HG02759 (cell line): ENCODE data around the gene UBXN7.
"Not testable (repeated sequence)": the region's sequence is repeated elsewhere in the genome, so short reads cannot be mapped to it uniquely, and the experiment has no call there.

Source experiments
- ATAC-seq: cut with Tn5 transposase; IDR thresholded peaks from one replicate; pipeline ENCODE4 v1.9.1; 2021; ENCODE audit warnings: mild to moderate bottlenecking, moderate library complexity; ENCODE audit not compliant: unreplicated experiment

The UBXN7 gene

GRCh38 chr3:196357905-196358304 lies 74.3 kb downstream of the UBXN7 start:
- ATAC-seq = no peak

GRCh38 chr3:196356556-196356955 lies 75.7 kb downstream of the UBXN7 start:
- no peak for ATAC-seq

GRCh38 chr3:196355668-196356067 lies 76.6 kb downstream of the UBXN7 start:
- ATAC-seq = no peak

DNA sequence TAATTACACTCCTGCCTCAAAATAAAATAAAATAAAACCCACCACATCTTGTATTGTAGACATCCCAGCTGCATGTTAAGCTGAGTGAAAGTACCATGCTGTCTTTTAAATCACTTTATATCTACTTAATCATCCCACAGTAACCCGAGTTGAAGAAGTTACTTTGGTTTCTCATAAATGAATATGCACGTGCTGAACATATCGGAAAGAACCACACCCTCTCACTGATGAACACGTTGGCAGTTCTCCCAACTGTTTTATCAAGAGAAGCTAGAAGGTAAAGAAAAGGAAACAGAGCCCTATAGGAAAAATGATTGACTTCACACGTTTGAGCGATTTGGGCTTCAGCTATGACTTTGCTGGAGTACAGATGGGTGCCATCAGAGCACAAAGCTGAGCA lies 78.1 kb downstream of the UBXN7 start:
- ATAC-seq = no peak

DNA sequence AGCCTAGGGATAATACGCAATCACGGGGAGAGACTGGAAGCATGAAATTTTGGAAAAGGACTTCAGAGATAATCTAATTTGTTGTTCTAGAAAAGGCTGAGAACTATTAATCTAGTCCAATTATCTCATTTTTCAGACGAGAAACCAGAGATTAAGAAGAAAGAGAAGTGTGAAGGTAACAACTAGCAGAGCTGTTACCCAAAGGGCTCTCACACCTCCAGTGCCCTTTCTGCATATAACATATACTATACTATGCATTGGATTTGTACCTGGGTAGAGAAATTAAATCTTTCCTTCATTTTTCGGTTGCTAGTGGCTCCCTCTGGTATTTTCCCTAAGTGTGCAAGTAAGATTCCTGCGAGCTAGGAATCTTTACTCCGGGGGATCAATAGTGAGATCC lies 80.7 kb downstream of the UBXN7 start:
- ATAC-seq = no peak

- no peak for ATAC-seq
Observed at GRCh38 chr3:196350067-196350466, 82.2 kb downstream of the UBXN7 start.

- ATAC-seq = no peak
Observed at GRCh38 chr3:196348698-196349097, 83.5 kb downstream of the UBXN7 start.

DNA sequence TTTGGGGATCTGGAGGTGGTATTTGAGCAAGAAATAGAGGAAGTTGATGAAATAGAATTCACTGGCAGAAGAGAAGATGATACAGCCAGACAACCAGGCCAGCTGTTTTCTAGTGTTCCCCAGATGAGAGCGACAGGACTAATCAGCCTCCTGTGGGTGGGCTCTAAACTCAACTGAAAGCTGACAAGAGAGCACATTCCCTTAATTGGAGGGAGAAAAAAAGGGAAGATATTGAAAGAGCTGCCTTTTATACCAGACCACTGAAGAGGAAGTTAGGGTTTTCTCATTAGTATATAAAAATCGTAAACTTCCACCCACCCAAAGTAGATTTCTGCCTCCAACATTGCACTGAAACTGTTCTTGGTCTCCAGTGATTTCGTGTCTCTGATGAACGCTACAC lies 87.6 kb downstream of the UBXN7 start:
- no peak for ATAC-seq

DNA sequence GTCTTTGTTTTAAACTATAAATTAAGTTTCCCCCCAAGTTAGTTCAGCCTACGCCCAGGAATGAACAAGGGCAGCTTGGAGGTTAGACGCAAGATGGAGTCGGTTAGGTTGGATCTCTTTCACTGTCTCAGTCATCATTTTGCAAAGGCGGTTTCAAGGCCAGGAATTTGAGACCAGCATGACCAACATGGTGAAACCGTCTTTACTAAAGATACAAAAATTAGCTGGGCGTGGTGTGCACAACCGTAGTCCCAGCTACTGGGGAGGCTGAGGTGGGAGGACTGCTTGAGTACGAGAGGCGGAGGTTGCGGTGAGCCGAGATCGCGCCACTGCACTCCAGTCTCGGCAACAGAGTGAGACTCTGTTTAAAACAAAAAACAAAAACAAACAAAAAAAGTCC lies 88.3 kb downstream of the UBXN7 start:
- not testable (repeated sequence) for ATAC-seq

DNA sequence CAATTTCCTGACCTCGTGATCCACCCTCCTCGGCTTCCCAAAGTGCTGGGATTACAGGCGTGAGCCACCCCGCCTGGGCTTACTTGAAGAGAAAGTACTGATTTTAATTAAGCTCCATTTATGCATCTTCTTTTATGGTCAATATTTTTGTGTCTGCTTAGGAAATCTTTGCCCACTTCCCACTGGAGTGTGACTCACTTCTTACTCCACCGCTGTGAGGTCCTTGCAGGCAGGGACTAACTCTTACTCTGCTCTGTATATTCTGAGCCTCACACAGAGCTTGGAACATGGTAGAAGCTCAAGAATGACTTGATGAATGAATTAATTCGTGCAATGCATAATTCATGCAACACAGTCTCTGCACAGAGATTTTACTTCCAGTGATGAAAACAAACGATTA lies 91.1 kb downstream of the UBXN7 start:
- no peak for ATAC-seq

- ATAC-seq = no peak
Observed at GRCh38 chr3:196340466-196340865, 91.8 kb downstream of the UBXN7 start.

- ATAC-seq = no peak
Observed at GRCh38 chr3:196339493-196340254, 92.6 kb downstream of the UBXN7 start.

- ATAC-seq = no peak
Observed at GRCh38 chr3:196339044-196339443, 93.2 kb downstream of the UBXN7 start.

DNA sequence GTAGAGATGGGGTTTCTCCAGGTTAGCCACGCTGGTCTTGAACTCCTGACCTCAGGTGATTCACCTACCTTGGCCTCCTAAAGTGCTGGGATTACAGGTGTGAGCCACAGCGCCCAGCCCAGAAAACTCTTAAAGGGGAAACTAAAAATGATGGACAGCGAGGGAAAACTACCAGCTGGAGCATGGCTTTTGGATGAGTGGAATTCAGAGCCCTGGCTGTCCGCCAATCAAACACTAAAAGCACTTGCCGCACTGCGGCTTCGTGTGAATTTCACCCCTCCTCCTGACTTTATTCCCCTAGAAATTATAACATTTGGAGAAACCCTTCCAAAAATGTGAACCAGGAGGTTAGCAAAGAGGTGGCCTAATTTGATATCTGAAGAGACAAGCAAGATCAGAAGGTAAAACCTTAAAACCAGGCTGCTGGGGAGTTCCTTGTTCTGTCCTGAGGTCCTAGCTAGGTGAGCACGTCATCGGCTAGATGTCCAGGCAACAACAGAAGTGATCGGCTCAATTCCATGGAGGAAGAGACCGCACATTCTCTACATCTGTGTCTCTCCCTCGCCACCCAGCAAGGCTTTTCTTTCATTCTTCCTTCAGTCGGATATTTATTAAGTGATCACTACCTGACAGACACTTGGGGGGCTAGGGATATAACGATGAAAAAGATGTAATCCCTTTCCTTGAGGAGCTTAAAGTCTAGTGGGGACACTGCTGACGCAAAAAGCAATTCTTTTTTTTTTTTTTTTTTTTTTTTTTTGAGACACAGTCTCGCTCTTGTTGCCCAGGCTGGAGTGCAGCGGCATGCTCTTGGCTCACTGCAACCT lies 95.7 kb downstream of the UBXN7 start:
- no peak for ATAC-seq

DNA sequence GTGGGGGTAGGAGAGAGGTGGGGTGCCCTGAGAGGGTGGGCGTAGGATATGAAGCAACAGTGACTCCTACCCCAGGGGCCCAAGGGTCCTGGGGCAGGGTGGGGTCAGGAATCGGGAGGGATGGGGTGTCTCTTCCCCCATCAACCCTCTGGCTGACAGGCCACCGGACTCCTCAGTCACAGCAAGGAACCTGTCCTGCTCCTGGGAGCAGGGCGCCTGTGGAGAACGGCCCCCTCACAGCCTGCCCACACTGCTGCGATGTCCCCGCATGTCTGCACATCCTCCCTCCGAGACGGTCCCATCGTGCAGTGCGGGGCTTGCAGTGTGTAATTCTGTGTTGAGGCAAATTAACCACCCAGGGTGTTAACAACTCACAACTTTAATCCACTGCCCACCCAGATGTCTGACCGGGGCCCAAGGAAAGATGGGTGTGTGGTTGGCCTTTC lies 96.7 kb downstream of the UBXN7 start:
- ATAC-seq = no peak

DNA sequence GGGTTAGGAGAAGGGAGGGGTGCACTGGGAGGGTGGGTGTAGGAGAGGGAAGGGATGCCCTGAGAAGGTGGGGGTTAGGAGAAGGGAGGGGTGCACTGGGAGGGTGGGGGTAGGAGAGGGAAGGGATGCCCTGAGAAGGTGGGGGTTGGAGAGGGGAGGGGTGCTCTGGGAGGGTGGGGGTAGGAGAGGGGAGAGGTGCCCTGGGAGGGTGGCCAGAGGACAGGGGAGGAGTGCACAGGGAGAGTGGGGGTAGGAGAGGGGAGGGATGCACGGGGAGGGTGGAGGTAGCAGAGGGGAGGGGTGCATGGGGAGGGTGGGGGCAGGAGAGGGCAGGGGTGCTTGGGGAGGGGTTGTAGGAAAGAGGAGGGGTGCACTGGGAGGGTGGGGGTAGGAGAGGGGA lies 97.2 kb downstream of the UBXN7 start:
- ATAC-seq = no peak

- no peak for ATAC-seq
Observed at GRCh38 chr3:196332168-196332567, 100.1 kb downstream of the UBXN7 start.

DNA sequence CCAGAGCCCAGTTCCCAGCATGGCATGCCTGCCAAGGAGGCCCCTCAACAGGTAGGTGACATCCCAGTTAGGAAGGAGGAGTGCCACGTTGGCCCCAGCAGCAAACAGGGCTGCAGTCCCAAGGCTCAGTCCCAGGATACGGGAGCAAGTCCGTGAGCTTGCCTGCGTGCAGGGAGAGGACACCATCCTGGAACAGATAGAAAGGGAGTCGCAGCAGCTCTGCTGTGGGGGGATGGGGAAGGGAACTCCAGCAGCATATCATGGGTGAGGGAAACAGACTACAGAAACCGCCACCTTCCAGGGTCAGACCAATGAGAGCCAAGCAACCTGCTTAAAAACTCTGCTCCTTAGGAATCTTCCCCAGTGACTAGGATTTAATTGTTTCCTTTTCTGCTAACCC lies 104.8 kb downstream of the UBXN7 start:
- ATAC-seq = no peak

- no peak for ATAC-seq
Observed at GRCh38 chr3:196326936-196327335, 105.3 kb downstream of the UBXN7 start.

DNA sequence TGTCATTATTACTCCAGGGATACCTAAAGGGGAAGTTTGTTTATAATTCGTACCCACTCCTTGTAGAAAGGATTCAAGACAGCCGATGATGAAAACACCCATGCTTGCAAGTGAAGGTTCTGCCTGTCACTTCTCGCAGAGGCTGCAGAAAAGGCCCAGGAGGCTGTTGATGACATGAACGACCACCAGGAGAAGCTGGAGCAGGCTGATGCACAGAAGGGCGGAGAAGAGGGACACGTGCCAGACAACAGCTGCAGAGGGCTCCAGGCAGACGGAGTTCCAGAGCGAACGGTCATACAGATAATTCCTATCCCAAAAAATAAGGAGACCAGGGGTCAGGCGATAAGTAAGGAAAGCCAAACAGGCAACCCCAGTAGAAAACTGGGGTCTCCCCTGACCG lies 108.5 kb downstream of the UBXN7 start:
- no peak for ATAC-seq

GRCh38 chr3:196323016-196323415 lies 109.2 kb downstream of the UBXN7 start:
- ATAC-seq = no peak

GRCh38 chr3:196321162-196321561 lies 111.1 kb downstream of the UBXN7 start:
- ATAC-seq = no peak
